Testis (tissue), 5 donors: Measurements from ENCODE around the gene EHBP1. TPM values are rescaled to one million over a fixed set of nuclear protein-coding genes. Genes with fewer than 3 reads are reported as not detected.

ENCODE experiments used
- DNase-seq: peaks from one replicate; pipeline ENCODE4 v3.0.0-alpha.2; 2019
- H3K27ac ChIP-seq, 2 donors: fragments of 200-600 bp; sonication (generic); one replicate each; pipeline ENCODE4 v1.5.1; 2019
- H3K27me3 ChIP-seq: fragments of 200-600 bp; sonication (generic); one replicate; pipeline ENCODE4 v1.5.1; 2019
- H3K36me3 ChIP-seq: fragments of 200-600 bp; sonication (generic); one replicate; pipeline ENCODE4 v1.5.1; 2017; ENCODE audit warnings: low read depth; ENCODE audit errors: missing control alignments
- H3K4me1 ChIP-seq: fragments of 200-600 bp; sonication (generic); one replicate; pipeline ENCODE4 v1.5.1; 2019
- H3K4me3 ChIP-seq, 2 donors: fragments of 200-600 bp; sonication (generic); one replicate each; pipeline ENCODE4 v1.5.1; 2017 to 2019
- H3K9me3 ChIP-seq: fragments of 200-600 bp; sonication (generic); one replicate; pipeline ENCODE4 v1.5.1; 2017
- POLR2A ChIP-seq: fragments of 450-650 bp; IDR thresholded peaks from one replicate; pipeline ENCODE4 v1.6.1; 2017; ENCODE audit warnings: antibody characterized with exemption, mild to moderate bottlenecking, moderate library complexity
- WGBS, 2 donors: methylation state at CpG; one replicate each; pipeline ENCODE4 v1.1.5; 2018; 5-methylcytosine and 5-hydroxymethylcytosine counted together
- intact Hi-C: fragments of 100-400 bp; cut with DNase I; formaldehyde crosslinking; loops from one replicate; pipeline ENCODE4 v1.15.1; 2023; ENCODE audit warnings: low total_unique reads
- long read RNA-seq, 2 donors: transcript quantifications; one replicate each; lab custom pipeline, GENCODE V29; 2026
- polyA plus RNA-seq: library from polyadenylated mRNA; stranded (reverse); fragments of 350-450 nt; fragmentation: Illumina TruSeq; extraction: RNeasy Lipid Tissue Mini Kit (QIAGEN cat#74804); gene quantifications from one replicate; pipeline ENCODE4 v1.2.3, GENCODE V29; 2014; ENCODE audit warnings: low read depth, low replicate concordance; ENCODE audit not compliant: insufficient read depth
- total RNA-seq, 2 donors: library from RNA; depleted of rRNA; stranded (reverse); fragments of >200 nt; gene quantifications; one replicate each; pipeline ENCODE4 v1.2.3, GENCODE V29; 2016
- TF ChIP-seq, protein P1 (sequence below), 3 experiments: fragments of 450-650 bp in 2 of 3; fragments of 200-600 bp in 1 of 3; sonication (generic) in 1 of 3; IDR thresholded peaks; one replicate each; pipeline ENCODE4 v1.5.1; 2016 to 2019; ENCODE audit warnings: antibody characterized with exemption in 3 of 3, mild to moderate bottlenecking in 2 of 3, moderate library complexity in 1 of 3

The EHBP1 gene
- total RNA-seq (10 to 100 TPM; 69.3 to 99.5 TPM), polyA plus RNA-seq (86.8 TPM)
- long read RNA-seq, donor 1, partial matches to known transcripts, result 0 of 1 reads
- long read RNA-seq, donor 1, other reads (novel, unspliced or antisense), result 0 of 1 reads
- long read RNA-seq, donor 2, full-length matches to known transcripts, result 2 of 2 reads
- long read RNA-seq, donor 2, partial matches to known transcripts, result 0 of 2 reads
- long read RNA-seq, donor 2, other reads (novel, unspliced or antisense), result 0 of 2 reads

DNA sequence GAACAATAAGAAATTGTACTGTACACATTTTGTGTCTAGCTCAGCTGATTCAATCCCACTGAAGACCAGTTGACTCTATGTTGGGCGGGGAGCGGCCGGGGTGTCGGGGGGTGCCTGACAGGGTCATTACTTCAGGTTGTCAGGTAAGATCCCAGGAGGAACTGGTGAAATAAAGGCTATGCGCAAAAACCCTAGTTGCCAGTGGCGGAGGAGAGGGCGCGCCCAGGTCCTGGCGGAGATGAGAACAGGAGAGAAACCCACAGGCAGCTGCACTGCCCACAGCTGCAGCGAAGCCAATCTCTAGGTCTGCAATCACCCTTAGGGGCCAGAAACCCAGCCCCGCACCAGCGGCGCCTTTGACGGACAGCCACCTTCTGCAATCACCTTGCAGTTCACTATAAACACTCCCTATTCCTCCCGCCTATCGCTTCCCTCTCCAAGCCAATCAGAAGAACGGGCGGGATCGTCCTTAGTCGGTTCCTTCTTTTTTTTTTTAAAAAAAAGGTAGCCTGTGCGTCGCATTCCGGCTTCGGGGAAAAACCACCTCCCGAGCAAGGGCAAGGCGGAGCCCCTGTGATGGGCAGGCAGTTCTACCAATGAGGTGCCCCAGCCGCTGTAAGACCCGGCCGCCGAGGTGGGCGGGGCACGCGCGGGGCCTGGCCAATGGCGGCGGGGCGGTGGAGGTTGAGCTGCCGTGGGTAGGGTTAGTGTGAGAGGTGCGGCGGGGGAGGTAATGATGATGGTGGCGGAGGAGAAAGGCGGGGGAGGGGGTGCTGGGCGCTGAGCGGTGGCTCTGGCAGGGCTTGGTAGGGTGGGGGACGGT is at the start of gene EHBP1:
TSS of gene EHBP1 (plus strand) at position 707 of the 823 bp plus-strand sequence. CDS start 1,479 bp downstream, outside the sequence.
- intact Hi-C loops, result no loop called here
- Histone ChIP-seq H3K36me3 (no peaks in the 10 kb centered on the region), H3K4me3 (peak within 1 kb of the TSS; percentile 91), H3K4me1 (peaks cover 18% of the 10 kb centered on the region), H3K27ac (peak within 1 kb of the TSS; percentile 88 to 90), H3K9me3 (no peaks in the 10 kb centered on the region), H3K27me3 (no peaks in the 10 kb centered on the region)
- peak; percentile 99 for DNase-seq
- WGBS, 2 donors, result 0 to 1% methylated on average over 32 to 45 of the region's 45 CpGs
- TF ChIP-seq, protein P1, sequence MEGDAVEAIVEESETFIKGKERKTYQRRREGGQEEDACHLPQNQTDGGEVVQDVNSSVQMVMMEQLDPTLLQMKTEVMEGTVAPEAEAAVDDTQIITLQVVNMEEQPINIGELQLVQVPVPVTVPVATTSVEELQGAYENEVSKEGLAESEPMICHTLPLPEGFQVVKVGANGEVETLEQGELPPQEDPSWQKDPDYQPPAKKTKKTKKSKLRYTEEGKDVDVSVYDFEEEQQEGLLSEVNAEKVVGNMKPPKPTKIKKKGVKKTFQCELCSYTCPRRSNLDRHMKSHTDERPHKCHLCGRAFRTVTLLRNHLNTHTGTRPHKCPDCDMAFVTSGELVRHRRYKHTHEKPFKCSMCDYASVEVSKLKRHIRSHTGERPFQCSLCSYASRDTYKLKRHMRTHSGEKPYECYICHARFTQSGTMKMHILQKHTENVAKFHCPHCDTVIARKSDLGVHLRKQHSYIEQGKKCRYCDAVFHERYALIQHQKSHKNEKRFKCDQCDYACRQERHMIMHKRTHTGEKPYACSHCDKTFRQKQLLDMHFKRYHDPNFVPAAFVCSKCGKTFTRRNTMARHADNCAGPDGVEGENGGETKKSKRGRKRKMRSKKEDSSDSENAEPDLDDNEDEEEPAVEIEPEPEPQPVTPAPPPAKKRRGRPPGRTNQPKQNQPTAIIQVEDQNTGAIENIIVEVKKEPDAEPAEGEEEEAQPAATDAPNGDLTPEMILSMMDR (IDR thresholded peaks at IDR 0.05), result no peak
- no peak for TF ChIP-seq POLR2A

DNA sequence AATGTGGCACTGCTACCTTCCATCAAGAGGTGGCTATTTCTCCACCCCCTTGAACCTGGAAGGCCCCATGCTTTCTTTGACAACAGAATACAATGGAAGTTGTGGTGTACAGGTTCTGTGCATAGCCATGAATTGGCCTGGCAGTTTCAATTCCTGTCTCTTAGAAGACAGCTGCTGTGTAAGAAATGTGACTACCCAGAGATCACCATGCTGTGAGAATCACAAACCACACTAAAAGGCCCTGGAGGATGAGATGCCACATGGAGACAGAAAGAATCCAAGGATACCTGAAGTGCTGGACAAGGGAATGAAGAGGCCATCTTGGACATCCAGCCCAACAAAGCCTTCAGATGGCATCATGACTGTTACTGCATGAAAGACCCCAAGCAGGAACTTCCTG is 47.7 kb upstream of the EHBP1 start:
- H3K4me3 ChIP-seq, result no peak overlapping the region
- H3K36me3 ChIP-seq, result no peaks in the 10 kb centered on the region
- intact Hi-C loops, result no loop called here
- H3K4me1 ChIP-seq, result peaks cover 5% of the 10 kb centered on the region
- TF ChIP-seq POLR2A, result no peak
- TF ChIP-seq, protein P1 (IDR thresholded peaks at IDR 0.05), result no peak
- DNase-seq, result no peak
- H3K27me3 ChIP-seq, result no peaks in the 10 kb centered on the region
- H3K27ac ChIP-seq, result no peak overlapping the region
- H3K9me3 ChIP-seq, result no peaks in the 10 kb centered on the region

DNA sequence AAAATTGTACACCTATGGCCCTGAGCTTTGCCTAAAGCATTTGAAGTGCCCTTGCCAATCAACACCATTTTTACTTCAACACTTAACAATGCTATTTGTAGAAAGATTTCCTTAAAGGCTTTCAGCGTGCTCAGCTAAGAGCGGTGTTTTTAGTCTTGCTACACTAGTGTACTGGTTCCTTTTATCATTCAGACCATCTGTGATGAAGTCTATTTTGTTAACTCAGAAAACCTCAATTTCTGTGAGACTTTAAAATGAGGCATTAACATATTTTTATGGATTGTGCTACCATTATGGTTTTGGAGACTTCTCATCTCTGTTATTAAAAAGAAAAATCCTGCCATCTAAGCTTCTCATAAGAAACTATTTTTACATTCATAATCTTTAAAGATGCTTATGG is 46.6 kb upstream of the EHBP1 start:
- DNase-seq, result no peak
- peaks cover 8% of the 10 kb centered on the region for H3K4me1 ChIP-seq
- WGBS, 2 donors, result 95 to 100% methylated on average over 2 of the region's 2 CpGs
- intact Hi-C loops, result no loop called here
- H3K4me3 ChIP-seq, result no peak overlapping the region
- H3K27ac ChIP-seq, result no peak overlapping the region
- H3K36me3 ChIP-seq, result no peaks in the 10 kb centered on the region
- H3K9me3 ChIP-seq, result no peaks in the 10 kb centered on the region
- no peaks in the 10 kb centered on the region for H3K27me3 ChIP-seq
- TF ChIP-seq POLR2A, result no peak
- TF ChIP-seq, protein P1 (IDR thresholded peaks at IDR 0.05), result no peak

DNA sequence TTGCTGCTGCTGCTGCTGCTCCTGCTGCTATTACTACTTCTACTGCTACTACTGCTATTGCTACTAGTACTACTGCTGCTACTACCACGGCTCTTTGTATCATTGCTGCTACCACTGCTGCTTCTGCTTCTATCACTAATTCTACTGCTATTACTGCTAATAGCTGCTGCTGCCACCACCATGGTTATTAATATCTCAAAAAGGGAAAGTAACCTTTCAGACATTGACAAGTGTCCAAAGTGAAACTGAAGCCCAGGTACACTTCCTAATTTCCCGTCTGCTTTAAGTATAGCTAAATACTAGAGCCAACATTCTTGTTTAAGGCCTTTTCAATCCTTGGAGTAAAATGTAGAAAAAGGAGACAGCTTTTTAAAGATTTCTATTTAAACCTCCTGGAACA is 45.4 kb upstream of the EHBP1 start:
- Histone ChIP-seq H3K4me1 (peaks cover 13% of the 10 kb centered on the region), H3K9me3 (no peaks in the 10 kb centered on the region), H3K36me3 (no peaks in the 10 kb centered on the region), H3K27me3 (no peaks in the 10 kb centered on the region), H3K27ac (no peak overlapping the region), H3K4me3 (no peak overlapping the region)
- WGBS, 2 donors, result 60 to 63% methylated on average over 2 of the region's 2 CpGs
- TF ChIP-seq, protein P1 (IDR thresholded peaks at IDR 0.05), result no peak
- TF ChIP-seq POLR2A, result no peak
- intact Hi-C loops, result no loop called here
- DNase-seq, result no peak
